Cerebellar nuclear complex (tissue), 1 donor: ENCODE measurements around the gene MYOG.

Experiments used
- DNase-seq, 2 experiments: peaks; one replicate each; lab custom pipeline; 2025; lab: John Stamatoyannopoulos, UW

Gene MYOG

DNA sequence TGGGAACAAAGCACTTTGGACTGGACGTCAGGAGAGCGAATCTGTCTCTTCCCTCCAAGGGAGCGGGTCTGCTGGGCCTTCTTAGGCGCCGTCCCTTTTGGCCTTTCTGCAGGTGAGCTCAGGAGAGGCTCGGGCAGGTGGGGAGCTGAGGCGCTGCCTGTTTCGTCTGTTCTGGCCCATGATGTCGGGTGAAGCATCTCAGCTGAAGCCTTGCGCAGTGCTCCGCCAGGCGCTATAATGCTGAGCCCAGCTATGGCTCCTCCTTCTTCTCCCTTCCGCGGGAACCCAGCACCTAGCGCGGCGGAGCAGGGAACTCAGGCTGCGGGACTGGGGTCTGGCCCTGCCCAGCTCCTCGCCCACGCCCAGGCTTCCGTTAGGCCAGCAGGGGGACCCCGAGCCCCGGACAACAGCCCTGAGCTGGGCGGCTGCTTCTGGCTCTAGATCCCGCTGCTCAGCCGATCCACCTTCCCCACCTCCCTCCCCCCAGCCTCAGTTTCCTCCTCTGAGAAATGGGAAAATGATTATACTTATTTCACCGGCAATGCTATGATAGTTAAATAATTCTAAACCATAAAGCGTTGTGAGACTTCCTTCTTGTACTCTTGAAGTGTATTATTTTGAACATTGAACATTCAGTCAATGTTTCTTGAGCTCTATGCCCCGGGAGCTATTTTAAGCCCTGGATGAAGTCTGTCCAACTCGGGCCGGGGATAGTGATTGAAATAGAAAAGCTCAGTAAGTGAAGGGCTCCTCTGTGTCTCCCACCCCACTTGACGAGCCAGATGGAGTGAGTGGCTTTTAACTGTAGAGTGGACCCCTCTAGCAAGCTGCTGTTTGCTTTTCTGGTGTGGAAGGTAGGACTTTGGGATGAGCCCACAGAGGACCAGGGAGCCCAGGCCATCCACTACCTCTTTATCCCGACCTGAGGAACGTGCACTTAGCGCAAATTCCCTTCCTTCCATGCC, 32.1 kb upstream of the MYOG start:
- peak in 1 of 2 experiments; percentile 35 for DNase-seq

DNA sequence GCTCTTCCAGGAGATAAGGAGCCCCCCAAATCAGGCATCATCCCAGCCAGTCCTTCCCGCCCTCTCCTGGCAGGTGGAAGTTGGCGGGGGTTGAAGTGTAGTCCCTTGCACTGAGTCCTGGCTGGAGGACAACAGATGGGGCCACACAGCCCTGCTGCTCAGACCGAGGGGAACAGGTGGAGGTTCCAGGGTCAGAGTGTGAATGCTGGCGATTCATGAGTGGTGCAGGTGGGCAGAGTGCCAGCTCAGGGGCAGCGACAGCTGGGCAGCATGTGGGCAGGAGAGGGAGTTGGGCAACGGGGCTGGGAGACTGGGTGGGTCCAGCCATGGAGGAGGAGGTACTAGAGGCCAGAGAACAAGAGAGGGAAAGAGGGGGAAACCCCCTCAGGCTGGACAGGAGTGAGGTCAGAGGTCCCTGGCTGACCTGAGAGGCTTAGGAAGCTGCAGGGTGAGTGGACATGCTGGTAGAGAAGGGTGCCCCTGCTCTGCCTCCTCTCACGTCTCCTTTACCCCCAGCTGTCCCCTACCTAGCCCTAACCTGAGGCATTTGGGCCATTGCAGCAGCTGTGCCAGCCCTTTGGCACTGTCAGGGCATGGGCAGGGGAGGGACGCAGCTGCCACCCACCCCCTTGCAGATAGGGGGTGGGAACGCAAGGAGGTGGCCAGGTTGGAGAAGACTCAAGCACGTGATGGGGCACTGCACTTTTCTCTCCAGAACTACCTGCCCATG, 30.4 kb upstream of the MYOG start:
- no peak for DNase-seq

DNA sequence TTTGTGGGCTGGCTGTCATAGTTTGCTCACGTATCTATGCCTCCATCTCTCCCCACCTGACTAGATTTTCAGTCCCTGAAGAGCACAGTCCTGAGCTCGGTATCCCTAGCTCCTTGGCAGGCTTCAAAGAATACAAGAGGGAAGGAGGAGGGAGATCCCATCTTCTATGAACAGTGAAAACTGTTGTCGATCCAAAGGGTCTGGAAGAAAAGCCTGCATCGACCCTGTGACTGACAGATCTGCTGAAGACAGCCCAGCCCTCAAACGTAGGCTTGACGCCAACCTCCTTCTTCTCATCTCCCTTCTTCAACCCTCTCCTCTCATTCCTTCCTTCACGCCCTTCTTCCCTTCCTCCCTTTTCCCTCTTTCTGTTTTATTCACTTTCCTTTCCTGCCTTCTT, 28.4 kb upstream of the MYOG start:
- no peak for DNase-seq

DNA sequence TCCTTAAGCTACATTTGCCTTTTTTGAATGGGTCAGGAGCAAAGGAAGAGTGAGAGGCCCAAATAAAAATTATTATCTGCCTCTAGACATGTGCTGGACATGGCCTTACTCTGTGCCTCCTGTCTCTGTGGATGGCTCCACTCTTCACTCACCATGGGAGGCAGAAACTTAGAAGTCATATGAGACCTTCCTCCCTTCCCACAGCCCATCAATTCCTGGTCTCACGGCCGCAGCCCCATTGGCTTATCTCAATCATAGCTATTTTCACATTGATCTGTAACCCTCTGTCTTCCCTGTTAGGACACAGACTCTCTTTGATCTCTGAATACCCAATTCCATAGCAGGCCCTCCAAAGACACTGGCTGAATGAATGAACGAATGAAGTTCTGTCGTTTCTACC, 27.5 kb upstream of the MYOG start:
- no peak for DNase-seq

DNA sequence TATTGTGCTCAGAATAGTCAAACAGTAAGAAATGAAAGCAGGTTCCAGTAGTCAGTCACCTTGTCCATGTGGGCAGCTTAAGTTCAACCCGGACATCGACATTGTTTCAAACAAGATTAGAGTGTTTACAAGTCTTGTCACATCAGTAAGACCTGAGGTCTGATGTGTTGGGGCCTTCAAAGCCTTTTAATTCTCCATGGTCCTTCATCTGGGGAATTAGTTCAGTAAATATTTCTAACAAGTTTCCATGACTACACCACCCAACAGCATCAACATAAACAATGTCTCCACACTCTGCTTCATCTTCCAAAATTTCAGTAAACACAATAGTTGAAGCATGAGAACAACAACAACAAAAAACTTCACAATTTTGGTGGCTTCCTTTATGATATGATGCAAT, 26.7 kb upstream of the MYOG start:
- no peak for DNase-seq

DNA sequence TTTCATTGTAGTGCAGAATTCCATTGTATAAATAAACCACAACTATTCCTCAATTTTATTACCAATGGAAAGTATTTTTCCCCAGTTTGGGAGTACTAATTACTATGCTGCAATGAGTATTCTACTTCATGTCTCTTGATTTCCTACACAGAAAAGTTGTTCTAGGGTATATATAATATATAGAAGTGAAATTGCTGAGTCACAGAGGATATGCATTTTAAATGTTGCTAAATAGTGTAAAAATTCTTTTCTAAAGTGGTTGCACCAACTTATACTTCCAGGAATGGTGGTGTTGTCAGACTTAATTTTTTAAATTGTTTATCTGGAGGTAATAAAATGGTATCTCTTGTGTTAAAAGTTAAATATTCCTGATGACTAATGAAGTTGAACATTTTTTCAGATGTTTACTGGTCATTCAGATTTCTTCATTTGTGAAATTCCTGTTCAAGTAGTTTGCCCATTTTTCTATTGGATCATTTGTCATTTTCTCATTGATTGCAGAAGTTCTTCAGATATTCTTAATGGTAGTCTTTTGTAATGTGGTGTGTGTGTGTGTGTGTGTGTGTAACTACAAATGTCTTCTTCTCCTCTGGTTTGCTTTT, 19.1 kb upstream of the MYOG start:
- DNase-seq = no peak

DNA sequence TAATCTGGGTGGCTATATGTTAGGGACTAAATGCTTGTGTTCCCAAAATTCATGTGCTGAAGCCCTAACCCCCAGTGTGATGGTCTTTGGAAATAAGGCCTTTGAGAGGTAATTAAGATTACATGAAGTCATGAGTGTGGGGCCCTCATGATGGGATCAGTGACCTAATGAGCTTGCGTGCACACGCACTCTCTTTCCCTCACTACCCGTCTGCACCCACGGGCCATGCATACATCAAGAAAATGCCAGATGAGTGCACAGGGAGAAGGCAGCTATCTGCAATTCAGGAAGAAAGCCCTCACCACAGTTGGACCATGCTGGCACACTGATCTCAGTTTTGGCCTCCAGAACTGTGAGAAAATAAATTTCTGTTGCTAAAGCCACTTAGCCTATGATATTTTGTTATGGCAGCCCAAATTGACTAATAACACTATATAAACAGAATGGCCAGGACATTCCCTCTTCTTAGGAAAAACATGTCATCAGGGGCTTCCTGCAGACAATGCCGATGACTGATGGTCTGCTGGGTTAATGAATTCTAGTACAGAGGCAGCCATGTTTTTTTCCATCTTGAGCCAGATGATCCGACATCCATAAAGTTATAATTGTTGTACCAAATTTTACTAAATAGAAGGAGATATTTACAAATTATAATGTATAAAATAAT, 18.1 kb upstream of the MYOG start:
- DNase-seq = no peak

DNA sequence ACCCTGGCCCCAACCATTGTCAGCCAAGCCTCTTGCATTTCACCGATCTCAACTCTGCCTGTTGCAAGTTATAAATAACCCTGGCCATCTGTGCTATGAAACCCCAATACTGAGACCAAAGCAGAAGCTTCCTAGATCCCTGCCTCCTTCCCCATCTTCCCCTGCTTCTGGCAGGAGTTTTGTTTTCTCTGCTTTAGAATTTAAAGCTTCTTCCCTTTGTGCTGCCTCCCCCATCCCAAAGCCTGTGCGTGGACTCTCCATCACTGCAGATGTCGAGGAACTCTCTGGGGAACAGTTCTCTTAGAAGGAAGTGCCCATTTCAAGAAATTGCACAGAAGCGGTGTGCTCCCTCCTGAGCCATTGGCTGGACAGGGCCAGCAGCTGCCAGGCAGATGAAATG, 17.4 kb upstream of the MYOG start:
- DNase-seq = peak in 1 of 2 experiments; percentile 46

DNA sequence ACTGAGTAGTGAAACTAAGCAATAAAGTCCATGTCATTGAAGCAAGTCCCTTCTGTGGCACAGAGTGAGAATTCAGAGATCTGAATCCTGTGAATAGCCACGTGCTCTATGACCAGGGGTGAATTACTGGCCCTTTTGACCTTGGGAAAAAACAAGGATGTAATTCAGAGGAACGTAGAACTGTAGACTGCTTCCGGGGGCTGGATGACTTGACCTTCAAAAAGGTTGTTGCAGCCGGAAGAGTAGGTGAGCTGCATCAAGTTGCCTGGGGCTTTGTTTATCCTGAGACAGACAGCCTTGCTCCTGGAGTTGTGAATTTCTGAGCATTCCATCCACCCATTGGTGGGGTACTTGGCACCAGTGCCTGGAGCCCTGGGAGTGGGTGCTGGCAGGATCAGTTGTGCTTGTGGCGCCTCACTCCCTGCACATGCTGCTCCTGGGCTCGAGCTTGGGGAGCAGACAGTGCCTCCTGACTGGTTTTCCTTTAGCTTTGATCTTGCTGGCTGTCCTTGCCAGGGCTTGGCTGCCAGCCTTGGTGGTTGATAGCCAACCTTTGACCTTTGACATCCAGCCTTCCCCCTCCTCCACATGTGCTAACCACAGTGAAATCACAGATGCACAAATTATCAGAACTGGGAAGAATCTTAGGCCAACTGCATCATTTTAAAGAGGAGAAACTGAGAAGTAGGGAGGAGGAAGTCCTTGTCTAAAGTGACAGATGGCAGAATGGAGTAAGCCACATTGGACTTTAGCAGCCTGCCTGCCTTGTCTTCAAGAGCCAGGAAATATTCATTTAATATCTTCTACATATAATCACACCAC, 16.2 kb upstream of the MYOG start:
- peak in 1 of 2 experiments; percentile 26 for DNase-seq

DNA sequence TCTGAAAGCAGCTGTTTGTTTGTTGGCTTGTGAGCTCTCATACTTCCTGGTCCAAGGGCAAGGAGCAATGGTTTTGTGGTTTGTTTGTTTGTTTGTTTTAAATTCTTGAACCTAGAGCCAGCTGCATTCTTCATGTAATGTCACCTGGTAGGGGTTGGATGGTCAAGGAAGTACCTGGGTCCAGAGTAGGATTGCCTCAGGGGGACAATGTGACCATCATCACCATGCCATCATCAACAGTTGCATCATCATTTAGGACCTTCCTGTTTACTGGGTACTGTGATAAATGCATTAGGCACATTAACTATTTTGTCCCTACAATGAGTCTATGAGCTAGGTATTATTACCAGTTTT, 14.7 kb upstream of the MYOG start:
- DNase-seq = no peak

DNA sequence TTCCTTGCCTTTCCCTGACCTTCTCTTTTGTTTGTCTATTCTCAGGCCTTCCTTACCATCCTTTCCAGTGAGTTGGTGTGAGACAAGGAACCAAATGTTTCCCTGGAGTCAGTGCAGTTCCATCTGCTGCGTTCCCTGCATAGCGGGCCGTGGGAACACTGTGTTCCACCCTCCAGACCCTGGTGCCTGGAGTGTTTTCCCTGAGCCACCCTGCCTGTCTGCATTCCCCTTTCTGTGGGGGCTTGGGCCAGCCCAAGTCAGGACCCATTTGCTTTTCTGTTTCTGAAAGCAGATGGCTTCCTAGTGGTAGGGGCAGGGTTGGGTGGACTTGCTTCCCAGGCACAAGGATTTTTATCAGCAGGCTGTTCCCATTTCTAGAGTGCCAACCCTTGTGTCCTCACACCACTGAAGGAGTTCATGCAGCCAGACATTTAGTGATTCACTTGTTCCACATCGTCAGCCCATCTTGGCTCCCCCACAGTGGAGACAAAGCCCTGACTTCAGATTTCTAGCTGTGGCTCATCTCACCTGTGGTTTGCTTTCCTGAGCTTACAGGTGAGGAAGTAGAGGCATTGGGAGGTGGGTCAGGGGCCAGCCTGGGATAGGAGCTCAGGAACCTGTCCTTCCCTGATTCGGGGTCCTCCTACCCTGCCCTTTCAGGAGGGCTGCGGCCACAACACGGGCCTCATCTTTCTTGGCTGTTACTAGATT, 14.1 kb upstream of the MYOG start:
- DNase-seq = peak in 1 of 2 experiments; percentile 56

DNA sequence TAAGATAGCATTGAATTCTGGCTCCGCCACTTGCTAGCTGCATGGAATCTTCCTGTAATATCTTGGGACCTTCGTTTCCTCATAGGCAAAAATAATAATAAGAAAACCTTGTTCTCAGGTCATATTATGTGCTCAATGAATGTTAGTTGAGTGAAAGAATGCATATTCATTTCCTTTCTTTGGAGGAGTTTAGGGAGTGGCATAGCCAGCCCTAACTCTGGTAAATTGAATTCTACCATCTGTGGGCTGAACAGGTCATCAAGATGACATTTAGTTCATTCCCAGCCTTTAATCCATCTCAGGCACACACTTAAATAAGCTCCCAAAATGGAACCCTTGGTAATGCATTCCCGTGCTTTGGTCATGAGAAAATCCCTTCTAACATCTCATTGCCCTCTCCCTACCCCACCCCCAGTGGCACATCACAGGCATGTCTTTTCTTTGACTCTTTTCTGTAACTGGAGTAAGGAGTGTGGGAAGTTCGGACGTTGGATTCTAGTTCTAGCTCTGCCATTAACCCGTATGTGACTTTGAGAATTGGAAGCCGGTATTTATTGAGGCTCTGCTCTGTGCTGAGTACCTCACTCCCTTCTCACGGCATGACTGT, 13.2 kb upstream of the MYOG start:
- no peak for DNase-seq

DNA sequence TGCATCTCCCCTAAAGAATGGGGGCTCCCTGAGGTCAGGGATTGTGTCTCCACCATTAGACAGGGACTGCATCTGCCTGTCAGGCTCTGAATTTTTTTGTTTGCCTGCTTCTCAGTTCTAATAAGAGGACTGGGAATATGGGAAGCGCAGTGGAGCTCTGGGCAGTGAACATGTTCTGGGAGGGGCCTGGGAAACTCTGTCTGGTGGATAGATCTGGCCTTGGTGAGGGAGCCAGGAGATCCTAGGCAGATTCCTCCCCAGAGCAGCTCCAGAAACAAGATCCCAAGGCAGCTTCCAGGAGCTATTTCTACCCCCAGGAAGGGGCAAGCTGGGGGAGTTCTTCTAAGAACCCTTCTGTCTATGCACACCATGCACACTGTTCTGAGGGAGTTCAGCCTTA, 12.6 kb upstream of the MYOG start:
- DNase-seq = no peak

DNA sequence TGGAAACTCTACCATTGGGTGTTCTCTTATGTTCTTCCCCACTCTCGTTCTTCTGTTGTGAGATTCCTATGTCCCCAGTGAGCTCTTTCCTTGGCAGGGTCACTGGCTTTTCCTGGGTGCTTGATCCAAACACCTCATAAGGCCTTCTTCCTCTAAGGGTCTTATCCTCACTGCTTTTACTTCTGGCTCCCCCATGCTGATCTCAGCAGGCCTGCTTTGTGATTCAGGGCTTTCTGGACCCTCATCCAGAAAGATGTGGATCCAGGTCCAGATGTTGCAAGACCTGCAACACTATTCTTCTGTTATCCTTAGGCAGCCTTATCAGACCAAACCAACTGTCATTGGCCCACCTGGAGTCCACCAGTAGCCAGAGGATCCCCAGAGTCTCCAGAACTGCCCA, 11.2 kb upstream of the MYOG start:
- no peak for DNase-seq

DNA sequence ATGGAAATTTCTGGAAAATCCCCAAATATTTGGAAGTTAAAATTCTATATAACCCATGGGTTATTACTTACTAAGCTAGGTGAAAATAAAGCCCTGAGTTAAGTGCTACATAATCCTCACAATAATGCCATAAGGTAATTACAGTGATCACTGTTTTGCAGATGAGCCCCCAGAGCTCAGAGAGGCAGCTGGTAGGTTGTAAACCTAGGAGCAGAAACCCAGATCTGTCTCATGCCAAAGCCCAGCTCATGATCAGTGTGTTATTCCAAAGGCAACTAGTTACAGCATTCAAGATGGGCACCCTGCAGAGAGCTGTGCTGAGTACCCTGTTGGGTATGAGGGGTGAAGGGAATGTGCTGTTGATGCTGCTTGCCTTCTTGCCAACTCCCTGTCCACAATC, 10.8 kb upstream of the MYOG start:
- DNase-seq = no peak

DNA sequence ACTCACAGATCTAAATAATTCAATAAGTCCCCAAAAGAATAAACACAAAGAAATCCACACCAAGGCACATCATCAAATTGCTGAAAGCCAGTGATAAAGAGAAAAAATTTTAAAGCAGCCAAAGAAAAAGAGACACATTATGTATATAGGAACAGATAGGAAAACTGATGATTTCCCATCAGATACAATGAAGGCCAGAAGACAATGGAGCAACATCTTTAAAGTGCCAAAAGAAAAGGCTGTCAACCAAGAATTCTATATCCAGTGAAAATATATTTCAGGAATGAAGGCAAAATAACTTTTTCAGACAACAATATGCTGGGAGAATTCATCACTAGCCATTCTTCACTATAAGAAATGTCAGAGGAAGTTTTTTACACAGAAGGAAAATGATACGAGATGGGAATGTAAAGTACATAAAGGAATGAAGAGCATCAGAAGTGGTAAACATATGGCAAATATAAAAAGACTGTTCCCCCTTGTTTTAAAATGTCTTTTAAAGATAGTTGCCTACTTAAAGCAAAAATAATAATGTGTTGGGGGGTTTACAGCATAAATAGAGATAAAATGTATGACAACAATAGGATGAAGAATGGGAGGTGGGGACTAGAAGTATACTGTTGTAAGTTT, 9.4 kb upstream of the MYOG start:
- DNase-seq = no peak

DNA sequence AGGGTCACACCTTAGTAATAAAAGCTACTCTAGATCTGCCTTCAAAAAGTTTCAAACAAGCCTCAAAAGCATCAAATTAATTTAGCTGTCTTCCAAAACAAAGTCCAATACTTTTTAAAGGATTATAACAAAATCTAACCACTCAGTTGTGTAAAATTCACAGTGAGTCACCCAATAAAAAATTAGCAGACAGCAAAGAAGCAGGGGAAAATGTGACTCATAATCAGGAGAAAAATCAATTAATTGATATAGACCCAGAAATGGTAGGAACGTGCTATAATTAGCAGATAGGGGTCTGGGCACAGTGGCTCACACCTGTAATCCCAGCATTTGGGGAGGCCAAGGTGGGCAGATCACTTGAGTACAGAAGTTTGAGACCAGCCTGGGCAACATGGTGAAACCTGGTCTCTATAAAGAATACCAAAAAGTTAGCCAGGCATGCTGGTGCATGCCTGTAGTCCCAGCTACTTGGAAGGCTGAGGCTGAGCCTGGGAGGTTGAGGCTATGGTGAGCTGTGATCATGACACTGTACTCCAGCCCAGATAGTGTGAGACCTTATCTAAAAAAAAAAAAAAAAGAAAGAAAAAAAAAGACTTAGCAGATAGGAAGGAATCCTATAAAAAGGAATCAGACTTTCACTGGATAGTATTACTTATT, 8.1 kb upstream of the MYOG start:
- DNase-seq = no peak

DNA sequence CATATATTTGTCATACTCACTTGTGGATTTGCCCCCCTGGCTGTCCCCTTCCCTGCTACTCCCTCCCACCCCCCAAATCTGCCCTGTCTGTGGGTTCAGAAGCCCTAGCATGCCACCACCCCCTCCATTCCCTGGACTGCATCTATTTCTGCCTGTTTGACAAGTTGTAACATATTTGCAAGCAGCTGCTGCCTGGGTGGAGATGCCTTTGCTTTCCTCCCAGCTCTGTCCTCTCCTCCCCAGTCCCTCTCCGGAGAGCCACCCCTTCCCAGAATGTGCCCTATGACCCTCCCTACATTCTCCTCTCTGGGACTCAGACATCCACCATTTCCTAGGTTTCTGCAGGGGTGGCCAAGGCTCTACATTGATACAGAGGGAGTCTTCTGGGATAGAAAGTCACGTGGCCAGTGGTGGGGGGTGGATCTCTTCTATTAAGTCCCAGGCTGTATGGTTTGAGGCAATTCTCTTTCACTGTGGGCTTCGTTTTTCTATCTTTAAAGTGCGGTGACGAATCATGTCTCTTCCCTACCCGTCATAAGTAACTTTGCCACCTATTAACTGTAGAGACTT, 6.0 kb upstream of the MYOG start:
- no peak for DNase-seq

DNA sequence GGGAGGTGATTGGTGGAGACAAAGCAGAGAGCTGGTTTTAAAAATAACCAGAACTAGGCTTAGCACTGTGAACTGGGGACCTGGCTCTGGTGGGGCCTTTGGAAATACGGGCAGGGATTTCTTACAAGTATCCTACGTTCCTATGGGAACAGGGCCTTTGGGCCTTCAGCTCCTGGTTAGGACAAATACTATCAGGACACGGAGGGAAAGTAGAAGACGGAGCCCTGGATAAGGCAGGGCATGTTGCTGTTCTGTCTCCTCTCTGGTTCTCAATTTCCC, 5.3 kb upstream of the MYOG start:
- DNase-seq = no peak
